ENCODE results near the gene TMOD3. TPM values are rescaled to one million over a fixed set of nuclear protein-coding genes. Genes with fewer than 3 reads are reported as not detected.
A peak's percentile ranks its signal among the peaks of the same experiment; 100 is the strongest.

Gene TMOD3
- total RNA-seq, 1 donor from 2014 or later, result 80.3 TPM

- DNase-seq (ENCODE audit: low read depth), result no peak
- Histone ChIP-seq H3K4me3 (ENCODE audit: low read depth, low read length) (no peak overlapping the region), H3K36me3 (ENCODE audit: control insufficient read depth, insufficient read depth, low read length) (no peaks in the 10 kb centered on the region), H3K27me3 (ENCODE audit: control insufficient read depth, insufficient read depth, low read length) (no peaks in the 10 kb centered on the region)
- TF ChIP-seq CTCF (IDR thresholded peaks at IDR 0.05; ENCODE audit: insufficient read depth, low read length, severe bottlenecking), result peak; percentile 55
- no peak for FAIRE-seq
Measured at GRCh38 chr15:51801391-51801835, 28.0 kb upstream of the TMOD3 start.

GRCh38 chr15:51802593-51802992 is 26.9 kb upstream of the TMOD3 start:
- Histone ChIP-seq H3K4me3 (ENCODE audit: low read depth, low read length) (no peak overlapping the region), H3K36me3 (ENCODE audit: control insufficient read depth, insufficient read depth, low read length) (no peaks in the 10 kb centered on the region), H3K27me3 (ENCODE audit: control insufficient read depth, insufficient read depth, low read length) (no peaks in the 10 kb centered on the region)
- DNase-seq (ENCODE audit: low read depth) (no peak), FAIRE-seq (no peak)
- TF ChIP-seq CTCF (IDR thresholded peaks at IDR 0.05; ENCODE audit: insufficient read depth, low read length, severe bottlenecking), result no peak

- FAIRE-seq (no peak), DNase-seq (ENCODE audit: low read depth) (no peak)
- H3K4me3 ChIP-seq (ENCODE audit: low read depth, low read length), result no peak overlapping the region
- no peak for TF ChIP-seq CTCF (IDR thresholded peaks at IDR 0.05; ENCODE audit: insufficient read depth, low read length, severe bottlenecking)
- H3K27me3 ChIP-seq (ENCODE audit: control insufficient read depth, insufficient read depth, low read length), result no peaks in the 10 kb centered on the region
- no peaks in the 10 kb centered on the region for H3K36me3 ChIP-seq (ENCODE audit: control insufficient read depth, insufficient read depth, low read length)
Measured at GRCh38 chr15:51803965-51804364, 25.5 kb upstream of the TMOD3 start.

- Histone ChIP-seq H3K4me3 (ENCODE audit: low read depth, low read length) (no peak overlapping the region), H3K36me3 (ENCODE audit: control insufficient read depth, insufficient read depth, low read length) (no peaks in the 10 kb centered on the region), H3K27me3 (ENCODE audit: control insufficient read depth, insufficient read depth, low read length) (no peaks in the 10 kb centered on the region)
- TF ChIP-seq CTCF (IDR thresholded peaks at IDR 0.05; ENCODE audit: insufficient read depth, low read length, severe bottlenecking), result no peak
- FAIRE-seq, result peak; percentile 58
- no peak for DNase-seq (ENCODE audit: low read depth)
Measured at GRCh38 chr15:51806123-51806522, 23.3 kb upstream of the TMOD3 start.

- no peaks in the 10 kb centered on the region for H3K27me3 ChIP-seq (ENCODE audit: control insufficient read depth, insufficient read depth, low read length)
- DNase-seq (ENCODE audit: low read depth), result no peak
- no peaks in the 10 kb centered on the region for H3K36me3 ChIP-seq (ENCODE audit: control insufficient read depth, insufficient read depth, low read length)
- no peak overlapping the region for H3K4me3 ChIP-seq (ENCODE audit: low read depth, low read length)
- FAIRE-seq, result peak; percentile 32
- no peak for TF ChIP-seq CTCF (IDR thresholded peaks at IDR 0.05; ENCODE audit: insufficient read depth, low read length, severe bottlenecking)
Measured at GRCh38 chr15:51809457-51809856, 20.0 kb upstream of the TMOD3 start.

- H3K4me3 ChIP-seq (ENCODE audit: low read depth, low read length), result no peak overlapping the region
- TF ChIP-seq CTCF (IDR thresholded peaks at IDR 0.05; ENCODE audit: insufficient read depth, low read length, severe bottlenecking), result no peak
- no peaks in the 10 kb centered on the region for H3K27me3 ChIP-seq (ENCODE audit: control insufficient read depth, insufficient read depth, low read length)
- DNase-seq (ENCODE audit: low read depth) (no peak), FAIRE-seq (no peak)
- H3K36me3 ChIP-seq (ENCODE audit: control insufficient read depth, insufficient read depth, low read length), result no peaks in the 10 kb centered on the region
Measured at GRCh38 chr15:51812598-51812997, 16.9 kb upstream of the TMOD3 start.
